DMS 273 (cell line): ENCODE results near the gene EME2.
A peak's percentile ranks its signal among the peaks of the same experiment; 100 is the strongest.
"Not testable (repeated sequence)": the region's sequence is repeated elsewhere in the genome, so short reads cannot be mapped to it uniquely, and the experiment has no call there.

Source experiments
- DNase-seq: peaks from one replicate; lab custom pipeline; 2025; ENCODE audit not compliant: unreplicated experiment; lab: John Stamatoyannopoulos, UW

Gene EME2, protein sequence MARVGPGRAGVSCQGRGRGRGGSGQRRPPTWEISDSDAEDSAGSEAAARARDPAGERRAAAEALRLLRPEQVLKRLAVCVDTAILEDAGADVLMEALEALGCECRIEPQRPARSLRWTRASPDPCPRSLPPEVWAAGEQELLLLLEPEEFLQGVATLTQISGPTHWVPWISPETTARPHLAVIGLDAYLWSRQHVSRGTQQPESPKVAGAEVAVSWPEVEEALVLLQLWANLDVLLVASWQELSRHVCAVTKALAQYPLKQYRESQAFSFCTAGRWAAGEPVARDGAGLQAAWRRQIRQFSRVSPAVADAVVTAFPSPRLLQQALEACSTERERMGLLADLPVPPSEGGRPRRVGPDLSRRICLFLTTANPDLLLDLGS

DNA sequence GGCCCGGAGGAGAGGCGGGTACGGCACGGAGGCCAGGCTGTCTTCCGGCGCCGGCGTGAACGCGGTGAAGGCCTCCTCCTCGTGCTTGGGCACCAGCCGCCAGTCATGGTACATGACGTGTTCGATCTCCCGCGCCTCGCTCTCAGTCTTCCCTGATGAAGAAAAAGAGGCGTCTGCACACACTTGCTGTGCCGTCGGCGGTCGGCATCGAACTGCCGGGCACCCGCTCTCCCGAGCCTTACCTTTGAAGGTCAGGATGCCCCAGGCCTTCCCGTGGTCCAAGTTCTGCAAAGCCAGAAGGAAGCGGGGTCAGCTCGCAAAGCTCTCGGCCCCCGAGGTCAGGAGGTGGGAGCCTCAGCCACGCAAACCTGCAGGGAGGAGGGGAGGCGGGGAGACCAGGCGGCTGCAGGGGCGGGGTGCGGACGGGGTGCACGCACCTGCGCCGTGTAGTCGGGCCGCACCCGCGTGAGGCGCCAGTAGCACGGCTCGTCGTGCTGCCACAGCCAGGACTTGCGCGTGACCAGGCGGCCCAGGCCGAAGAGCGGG, at the start of gene EME2:
EME2 (plus strand) TSS at position 449 of the 546 bp plus-strand sequence. CDS start 418 bp downstream, outside the sequence.
- peak; percentile 77 for DNase-seq

DNA sequence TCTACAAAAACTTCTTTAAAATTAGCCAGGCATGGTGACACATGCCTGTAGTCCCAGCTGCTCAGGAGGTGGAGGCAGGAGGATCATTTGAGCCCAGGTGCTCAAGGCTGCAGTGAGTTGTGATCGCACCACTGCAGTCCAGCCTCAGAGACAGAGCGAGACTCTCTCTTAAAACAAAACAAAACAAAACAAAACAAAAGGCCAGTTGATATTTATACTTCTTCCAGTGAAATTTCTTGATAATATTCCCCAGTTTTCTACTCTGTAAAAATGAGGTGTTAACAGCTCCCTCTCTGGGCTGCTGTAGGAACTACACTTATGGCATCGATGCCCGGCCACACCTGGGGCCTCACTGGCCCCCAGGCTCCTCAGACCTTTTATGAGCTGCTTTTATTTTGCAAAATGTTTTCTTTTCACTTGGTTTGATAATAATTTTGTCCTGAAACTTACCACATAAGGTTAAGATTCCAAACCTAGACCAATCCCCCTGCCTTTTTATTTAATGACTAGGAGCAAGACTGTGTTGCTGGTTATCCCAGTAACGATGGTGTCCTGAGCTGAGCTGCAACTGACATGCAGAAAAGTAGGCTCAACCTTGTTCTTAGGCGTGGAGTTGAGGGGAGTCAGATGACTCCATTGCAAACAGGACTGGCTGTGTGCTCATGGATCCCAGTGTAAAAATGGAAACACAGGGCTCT, 49.0 kb upstream of the EME2 start:
- DNase-seq: peak; percentile 72

- no peak for DNase-seq
Measured at GRCh38 chr16:1724491-1724890, 48.1 kb upstream of the EME2 start.

- no peak for DNase-seq
Measured at GRCh38 chr16:1726661-1727502, 45.7 kb upstream of the EME2 start.

GRCh38 chr16:1727651-1728624, 44.7 kb upstream of the EME2 start:
- DNase-seq: no peak

- DNase-seq: no peak
Measured at GRCh38 chr16:1729026-1729425, 43.6 kb upstream of the EME2 start.

- no peak for DNase-seq
Measured at GRCh38 chr16:1729445-1729844, 43.2 kb upstream of the EME2 start.

GRCh38 chr16:1731073-1731472, 41.5 kb upstream of the EME2 start:
- DNase-seq: no peak

- no peak for DNase-seq
Measured at GRCh38 chr16:1731603-1732002, 41.0 kb upstream of the EME2 start.

DNA sequence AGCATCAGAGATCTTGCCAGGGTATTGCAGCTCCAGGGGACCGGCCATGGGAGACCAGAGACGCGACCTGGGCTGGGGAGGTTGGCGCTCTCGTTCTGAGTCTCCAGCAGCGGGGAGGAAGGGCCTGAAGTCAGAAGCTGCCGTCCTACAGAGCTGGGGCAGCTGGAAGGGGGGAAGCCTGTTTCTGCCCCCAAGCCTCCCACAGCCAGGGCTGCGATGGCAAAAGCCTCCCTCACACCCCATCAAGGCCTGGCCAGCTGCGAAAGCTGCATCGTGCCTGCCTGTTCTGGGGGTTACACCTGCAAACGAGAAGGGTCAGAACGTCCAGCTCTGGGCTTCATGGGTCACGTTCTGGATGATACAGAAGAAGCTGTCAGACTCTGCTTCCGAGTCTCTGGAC, 40.5 kb upstream of the EME2 start:
- DNase-seq: no peak

GRCh38 chr16:1732551-1732987, 40.0 kb upstream of the EME2 start:
- DNase-seq: not testable (repeated sequence)

GRCh38 chr16:1734123-1734522, 38.5 kb upstream of the EME2 start:
- DNase-seq: no peak

DNA sequence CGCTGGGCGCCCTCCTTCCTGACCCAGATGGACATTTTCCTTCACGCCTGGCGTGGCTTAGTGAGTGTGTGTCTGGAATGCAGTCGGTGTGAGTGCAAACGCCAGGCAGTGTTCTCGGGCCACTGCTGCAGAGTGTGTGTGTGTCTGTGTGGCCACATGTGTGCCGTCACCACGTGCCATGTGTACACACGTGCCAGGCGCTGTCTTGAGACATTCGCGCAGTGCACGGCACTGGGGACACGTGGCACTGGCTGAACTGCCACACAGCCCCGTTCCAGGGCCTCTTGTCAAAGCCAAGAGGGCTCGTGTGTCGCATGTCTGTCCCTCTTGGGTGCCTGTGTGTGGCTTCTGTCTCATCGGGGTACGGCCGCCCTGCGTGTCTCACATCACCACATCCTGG, 37.8 kb upstream of the EME2 start:
- DNase-seq: no peak

- DNase-seq: no peak
Measured at GRCh38 chr16:1740234-1740633, 32.4 kb upstream of the EME2 start.

- DNase-seq: no peak
Measured at GRCh38 chr16:1740781-1741490, 31.7 kb upstream of the EME2 start.

DNA sequence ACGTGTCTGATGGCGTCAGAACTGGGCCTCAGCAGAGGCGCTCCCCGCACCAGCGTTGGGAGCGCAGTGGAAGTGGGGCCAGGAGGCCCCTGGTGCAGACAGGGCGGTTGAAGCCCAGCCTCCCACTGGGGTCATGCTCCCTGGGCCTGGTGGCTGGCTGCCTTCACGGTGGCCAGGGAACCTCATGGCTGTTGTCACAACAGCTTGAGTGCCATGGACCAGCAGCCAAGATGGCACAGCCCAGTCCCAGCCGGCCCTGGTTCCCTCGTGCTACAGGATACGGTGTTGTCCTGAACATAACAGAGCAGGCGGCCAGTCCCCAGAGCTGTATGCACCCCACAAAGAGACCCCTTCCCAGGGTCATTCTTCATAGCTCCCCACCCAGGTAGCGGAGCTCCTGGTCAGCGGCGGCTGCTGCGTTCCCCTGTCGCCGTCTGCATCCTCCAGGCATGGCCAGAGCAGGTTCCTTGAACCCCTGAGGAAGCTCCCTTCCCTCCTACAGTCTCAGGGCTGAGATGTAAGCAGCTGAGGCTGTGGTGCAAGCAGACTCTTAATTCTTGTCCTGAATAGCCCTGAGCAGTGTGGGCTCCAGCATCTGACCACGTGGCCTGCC, 31.0 kb upstream of the EME2 start:
- no peak for DNase-seq

- no peak for DNase-seq
Measured at GRCh38 chr16:1743376-1744337, 29.0 kb upstream of the EME2 start.

- DNase-seq: no peak
Measured at GRCh38 chr16:1744338-1744840, 28.2 kb upstream of the EME2 start.
